ENCODE measurements around the gene FTO.

The FTO gene

DNA sequence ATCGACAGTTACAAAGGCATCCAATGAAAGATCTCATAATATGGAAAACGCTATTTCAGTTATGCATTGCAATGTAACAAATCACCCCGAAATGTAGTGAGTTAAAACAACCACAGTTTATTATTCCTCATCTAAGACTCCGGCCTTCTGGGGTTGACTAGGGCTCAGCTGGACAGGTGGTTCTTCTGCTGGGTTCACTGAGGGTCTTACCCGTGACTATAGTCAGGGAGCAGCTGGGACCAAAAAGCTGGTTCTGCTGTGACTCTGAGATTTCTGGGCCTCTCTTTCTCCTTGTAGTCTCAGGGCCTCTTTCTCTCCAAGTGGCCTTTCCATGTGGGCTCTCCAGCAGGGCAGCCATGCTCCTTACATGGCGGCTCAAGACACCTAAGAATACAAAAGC, 386.6 kb downstream of the FTO start:
- DNase-seq (ENCODE audit: low read depth): no peak

DNA sequence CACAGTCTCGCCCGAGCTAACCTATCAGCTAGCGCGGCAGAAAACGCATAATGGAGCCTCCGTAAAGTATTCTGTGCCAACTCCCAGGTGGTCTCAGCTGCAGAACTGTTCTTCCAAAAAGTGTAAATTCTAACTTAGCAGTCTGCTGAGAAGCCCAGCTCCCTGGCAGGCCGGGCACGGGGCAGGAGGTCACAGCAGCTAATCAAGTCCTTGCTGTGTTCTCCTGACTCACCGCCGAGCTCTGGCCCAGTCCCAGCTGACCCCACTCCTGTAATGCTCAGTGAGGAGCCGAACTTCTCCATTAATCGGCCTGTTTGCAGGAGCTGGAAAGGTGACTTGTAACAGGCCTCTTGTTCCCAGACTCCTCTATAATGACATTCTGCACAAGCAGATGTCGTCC, 389.3 kb downstream of the FTO start:
- no peak for DNase-seq (ENCODE audit: low read depth)

DNA sequence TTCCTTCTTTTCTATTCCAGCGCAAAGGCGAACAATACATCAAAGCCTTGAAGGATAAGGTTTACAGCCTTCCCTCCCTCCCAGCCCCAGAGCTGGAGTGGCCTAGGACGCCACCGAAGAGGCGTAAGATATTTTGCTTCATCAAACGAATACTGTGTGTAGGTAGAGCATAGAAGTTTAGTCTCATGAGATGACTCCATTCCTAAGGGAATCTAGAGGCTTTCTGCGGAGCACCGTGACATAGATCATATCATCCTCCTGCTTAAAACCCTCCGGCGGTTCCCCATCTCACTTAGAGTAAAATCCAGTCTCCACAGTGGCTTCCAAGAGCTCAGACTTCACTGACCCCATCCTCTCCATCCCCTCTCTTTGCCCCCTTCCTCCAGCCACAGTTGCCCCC, 390.7 kb downstream of the FTO start:
- DNase-seq (ENCODE audit: low read depth): no peak

DNA sequence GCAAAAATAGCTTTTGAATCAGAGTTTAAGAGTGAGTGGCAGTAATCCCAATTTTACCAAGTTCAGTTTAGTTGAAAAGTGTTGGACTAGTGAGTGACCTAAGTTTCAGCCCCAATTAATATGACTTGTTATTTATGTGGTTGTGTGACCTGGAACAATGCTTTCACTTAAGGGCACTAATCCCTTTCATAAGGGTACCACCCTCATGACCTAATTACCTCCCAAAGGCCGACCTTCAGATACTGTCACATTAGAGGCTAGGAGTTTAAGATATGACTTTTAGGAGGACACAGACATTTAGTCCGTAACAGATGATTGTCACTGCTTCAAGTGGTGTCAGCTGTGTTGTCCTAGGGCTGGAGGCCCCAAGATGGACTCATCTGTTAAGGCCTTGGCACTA, 392.7 kb downstream of the FTO start:
- DNase-seq (ENCODE audit: low read depth): no peak

DNA sequence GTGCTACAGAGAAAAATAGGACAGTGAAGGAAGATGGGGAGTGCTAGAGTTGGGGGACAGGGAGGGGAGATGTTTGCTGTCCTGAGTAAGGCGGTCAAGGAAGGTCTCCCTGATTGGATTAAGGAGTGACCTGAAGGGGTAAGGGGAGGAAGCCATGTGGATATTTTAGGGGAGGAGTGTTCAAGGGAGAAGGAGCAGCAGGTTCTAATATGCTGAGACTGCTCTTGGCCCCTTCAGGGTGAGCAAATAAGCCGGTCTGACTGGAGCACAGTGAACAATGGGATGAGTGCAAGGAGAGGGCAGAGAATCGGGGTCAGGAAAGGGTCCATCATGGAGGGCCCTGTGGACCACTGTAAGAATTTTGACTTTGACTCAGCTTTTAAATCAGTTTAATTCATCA, 393.8 kb downstream of the FTO start:
- DNase-seq (ENCODE audit: low read depth): no peak

DNA sequence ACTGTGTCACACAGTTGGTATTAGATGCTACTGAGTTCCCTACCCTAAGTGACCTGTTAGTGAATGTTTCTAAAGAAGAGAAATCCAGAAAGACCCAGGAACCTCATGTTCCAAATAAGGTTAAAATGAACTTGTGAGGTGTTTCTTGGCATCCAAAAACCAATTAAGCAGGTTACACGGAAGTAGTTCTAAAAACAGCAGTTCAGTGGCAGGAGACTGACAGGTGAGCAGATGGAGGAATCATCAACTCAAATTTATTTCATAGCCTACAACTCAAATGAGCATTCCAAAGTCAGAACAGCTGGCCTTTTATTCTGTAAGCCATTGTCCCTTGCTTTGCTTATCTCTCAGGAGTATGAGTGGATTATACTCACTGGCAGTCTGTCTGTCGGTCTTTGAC, 394.3 kb downstream of the FTO start:
- no peak for DNase-seq (ENCODE audit: low read depth)

DNA sequence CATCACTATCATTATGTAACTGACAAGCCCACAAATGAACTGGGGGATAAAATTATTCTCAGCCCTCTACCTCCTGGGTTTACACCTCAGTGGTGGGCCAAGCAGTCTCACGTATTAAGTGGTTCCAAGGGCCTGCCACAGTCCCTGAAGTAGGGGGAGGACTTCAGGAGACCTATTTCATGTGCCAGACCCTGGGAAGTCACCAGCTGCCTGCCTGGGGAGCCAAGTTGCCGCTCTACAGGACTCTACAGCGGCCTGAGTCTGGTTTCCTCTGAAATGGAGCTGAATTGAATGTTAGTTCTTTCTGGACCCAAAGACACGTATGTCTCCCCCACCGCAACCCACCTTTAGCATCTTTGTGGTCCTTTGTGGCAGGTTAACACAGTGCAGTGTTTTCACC, 395.7 kb downstream of the FTO start:
- no peak for DNase-seq (ENCODE audit: low read depth)

DNA sequence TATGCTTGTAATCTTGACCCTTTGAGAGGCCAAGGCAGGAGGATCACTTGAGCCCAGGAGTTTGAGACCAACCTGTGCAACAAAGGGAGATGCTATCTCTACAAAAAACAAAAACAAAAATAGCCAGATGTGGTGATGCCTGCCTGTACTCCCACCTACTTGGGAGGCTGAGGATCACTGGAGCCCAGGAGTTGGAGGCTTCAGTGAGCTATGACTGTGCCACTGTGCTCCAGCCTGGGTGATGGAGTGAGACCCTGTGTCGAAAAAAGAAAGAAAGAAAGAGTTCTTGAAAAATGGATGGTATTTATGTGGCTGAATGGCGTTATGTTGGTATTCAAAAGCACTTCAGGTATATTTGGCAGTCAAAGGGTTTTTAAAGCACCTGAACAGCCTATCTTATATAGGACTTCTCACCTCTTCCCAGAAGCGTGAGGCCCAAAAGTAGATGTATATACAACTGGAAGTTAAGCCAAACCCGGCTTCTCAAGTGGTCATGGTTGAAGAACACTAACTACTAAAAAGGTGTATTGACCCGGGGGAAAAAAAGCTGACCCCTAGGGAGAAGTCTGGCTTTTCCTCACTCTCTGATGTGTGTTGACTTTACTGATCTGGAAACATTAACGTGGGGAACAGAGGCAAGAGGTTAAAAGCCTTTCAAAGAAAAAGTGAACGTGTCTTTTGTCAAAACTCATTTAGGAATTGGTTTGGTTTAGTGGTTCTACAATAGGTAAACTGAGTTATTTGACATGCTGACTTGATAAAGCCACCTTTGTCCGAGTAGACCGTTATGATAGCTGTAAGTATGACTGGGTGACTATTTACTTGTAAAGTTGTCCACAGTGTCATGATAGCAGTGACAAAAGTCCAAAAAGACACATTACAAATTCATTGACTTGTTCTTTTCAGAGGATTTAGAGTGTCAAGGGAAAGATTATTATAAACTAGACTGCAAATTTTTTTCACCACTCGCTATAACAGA, 399.2 kb downstream of the FTO start:
- no peak for DNase-seq (ENCODE audit: low read depth)

DNA sequence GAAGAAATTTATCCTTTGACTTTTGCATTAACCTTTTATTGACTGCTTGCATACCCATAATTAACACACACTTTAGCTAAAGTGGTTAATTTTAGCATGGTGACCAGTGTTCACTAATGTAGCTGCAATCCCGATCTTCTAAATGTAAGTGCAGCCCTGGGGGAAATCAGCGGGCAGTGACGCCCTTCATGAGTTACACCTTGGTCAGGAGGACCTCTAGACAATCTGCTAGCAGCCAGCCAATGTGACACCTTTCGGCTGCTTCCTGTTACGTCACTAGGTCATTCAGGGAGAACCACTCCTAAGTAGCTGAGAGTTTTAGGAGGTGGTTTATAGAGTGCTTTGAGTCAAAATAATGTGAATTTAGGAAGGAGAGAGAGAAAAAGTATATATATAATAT, 402.1 kb downstream of the FTO start:
- DNase-seq (ENCODE audit: low read depth): no peak

DNA sequence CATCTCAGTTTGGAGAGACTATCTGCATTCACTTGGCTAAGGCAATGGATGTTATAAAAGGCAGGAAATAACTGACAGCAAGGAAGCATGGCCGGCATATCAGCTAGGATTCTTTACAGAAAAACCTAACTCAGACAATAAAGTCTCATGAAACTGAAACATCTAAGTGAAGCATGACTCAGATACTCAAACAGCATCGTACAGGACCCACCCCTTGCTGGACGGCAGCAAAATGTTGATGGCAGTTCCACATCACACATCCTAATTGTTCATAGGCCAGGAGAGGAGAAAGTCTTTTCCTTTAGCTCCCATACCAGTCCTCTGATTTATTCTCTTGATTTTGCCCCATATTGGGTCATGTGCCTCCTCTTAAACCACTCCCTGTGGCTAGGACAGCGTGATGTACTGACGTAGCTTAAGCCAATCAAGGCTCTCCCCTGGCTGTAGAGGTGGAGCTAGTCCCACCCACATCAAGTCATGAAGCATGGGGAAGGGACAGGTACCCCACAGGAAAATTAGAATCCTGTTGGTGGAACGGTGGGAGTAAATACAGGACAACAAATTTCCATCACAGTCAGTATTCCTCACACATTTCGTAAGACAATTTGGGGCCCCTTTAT, 403.7 kb downstream of the FTO start:
- no peak for DNase-seq (ENCODE audit: low read depth)

DNA sequence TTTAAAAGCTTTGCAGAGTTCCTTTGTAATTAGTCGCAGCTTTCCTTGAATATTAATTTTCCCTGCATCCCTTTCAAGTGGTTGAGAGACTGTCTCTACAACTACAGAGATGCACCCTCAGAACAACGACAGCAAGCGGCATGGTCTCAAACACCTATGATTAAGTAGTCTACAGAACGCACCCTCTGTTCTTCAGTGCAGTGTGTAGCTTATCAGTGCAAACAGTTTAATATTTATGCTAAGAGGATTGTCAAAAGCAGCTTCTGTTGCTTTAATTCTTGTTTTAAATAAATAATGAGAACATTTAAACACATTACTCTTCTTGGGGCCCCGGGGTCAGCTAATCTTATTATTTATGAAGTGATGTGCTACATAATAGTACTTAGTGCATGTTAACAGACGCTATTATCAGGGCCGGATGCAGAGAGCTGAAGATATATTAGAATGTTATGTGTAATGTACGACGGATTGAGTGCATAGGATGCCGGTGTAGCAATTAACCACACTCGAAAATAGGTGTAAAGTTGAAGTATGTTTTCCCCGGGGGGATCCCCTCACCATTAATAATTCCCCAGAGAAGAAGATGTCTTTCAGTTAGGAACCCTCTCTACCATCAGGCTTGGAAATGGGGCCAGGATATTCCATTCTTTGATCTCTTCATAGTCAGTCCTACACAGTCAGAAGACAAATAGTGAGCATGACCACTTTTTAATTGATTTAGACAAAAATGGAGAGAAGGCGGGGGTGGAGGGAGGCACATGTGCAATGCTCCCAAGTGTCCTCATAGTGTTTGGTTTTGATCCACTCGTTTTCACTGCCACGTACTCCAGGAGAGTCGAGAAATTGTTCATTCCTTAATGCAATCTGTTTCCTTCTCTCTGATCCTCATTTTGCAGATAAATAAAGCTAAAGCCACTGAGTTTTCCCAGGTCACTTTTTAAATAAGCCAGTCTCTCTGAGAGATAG, 406.3 kb downstream of the FTO start:
- no peak for DNase-seq (ENCODE audit: low read depth)

DNA sequence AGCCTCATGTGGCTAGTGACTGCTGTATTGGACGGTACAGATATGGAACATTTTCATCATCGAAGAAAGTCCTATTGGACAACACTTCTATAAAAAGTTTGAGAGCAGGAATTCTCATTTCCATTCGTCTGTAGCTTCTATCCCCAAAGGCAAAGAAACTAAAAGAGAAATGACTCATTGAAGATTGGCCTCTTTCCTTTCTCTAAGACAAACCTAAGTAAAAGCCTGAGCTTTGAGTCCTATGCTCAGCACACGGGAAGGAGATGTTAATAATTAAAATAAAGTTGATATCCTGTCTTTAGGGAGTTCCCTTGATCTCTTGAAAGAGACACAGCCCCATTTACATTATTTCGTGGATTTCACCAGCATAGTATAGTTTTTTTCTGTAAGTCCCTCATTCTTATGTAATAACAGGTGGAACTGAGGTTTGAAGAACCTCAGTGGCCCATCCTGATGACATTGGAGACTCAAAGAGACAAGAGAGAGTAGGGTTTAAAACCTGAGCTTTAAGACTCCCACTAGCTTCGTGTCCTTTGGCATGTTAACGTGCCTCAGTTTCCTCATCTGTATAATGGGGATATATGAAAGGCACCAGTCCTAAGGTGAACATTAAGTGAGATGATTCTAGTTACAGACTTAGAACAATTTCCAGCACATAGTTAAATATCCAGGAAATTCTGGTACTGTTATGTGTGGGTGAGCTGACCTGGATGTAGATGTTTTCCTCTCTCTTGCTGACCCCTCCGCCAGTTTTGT, 408.7 kb downstream of the FTO start:
- DNase-seq (ENCODE audit: low read depth): no peak

DNA sequence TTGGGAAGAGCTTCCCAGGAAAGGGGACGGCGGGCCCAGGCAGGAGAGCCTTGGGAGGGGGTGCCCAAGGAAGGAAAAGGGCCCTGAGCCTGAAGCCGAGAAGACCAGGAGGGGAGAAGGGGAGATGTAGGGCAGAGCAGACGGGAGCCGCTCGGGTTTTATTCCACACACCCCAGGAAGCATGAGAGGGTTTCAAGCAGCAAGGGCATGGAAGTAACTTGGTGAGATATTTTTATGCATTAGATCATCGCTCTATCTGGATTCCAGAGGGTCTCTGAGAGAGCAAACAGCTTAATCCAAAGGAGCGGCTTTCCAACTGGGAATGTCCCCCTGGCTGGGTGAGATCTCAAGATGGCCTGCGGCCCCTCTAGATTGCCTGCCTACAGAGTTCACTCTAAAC, 411.6 kb downstream of the FTO start:
- DNase-seq (ENCODE audit: low read depth): no peak

DNA sequence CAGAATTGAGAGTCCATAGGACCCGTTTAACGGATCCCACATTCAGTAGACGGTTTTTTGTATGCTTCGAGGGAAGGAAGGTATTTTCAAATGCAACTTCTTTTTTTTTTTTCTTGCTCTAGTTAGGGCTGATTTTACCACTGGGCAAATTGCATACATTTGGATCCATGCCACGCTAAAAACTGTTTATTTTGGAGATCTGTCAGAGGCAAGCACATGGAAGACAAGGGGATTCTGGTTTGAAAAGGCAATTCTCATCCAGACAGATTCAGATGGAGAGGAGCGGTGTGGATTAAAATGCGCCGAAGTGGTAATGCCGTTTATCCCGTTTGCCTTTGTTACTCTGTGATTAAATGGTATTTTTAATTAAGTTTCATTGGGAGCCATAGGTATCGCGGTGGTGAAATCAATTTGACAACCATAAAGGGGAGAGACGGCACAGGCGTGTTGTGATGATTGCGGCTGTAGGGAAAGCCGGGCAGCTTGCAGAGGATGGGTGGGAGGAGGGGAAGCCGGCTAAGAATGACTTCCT, 412.2 kb downstream of the FTO start:
- no peak for DNase-seq (ENCODE audit: low read depth)

DNA sequence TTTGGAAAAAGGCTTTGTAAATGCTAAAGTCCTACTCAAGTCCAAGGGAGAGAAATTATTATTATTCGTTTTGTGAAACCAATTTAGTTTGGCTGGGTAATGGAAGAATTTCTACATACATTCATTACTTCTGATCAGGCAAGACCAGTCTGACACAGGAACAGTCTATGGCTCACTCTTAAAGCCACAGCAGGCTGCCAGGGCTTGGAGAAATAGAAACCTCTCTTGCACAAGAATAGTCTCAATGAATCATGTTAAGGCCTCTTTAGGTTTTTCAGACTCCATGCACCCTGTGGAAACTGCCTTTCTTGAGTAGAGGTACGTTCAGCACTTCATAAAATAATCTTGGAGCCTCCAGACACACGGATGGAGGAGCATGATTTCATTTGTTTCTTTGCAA, 414.9 kb downstream of the FTO start:
- DNase-seq (ENCODE audit: low read depth): no peak

DNA sequence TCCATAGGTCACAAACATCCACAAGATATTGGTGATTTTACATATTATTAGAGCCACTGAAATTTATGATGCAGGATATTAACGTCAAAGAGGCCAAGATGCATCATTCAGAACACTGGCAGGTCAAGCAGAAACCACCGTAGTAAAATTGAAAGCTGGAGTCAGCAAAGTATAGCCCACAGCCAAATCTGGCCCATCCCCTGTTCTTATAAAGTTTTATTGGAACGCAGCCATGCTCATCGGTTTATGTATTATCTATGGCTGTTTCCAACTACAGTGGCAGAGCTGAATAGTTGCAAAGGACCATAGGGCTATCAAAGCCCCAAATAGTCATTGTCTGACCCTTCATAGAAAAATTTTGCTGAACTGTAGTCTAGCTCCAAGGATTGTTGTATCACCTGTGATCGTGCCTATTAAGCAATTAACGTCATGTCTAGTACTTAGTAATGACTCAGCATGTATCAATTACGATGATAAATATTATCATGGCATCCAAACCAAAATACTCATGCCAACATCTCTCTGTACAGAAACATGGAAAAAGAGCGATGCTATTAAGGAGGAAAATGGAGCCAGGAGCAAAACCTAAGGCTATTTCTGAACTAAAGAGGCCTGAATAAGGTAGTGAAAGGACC, 417.0 kb downstream of the FTO start:
- DNase-seq (ENCODE audit: low read depth): no peak

DNA sequence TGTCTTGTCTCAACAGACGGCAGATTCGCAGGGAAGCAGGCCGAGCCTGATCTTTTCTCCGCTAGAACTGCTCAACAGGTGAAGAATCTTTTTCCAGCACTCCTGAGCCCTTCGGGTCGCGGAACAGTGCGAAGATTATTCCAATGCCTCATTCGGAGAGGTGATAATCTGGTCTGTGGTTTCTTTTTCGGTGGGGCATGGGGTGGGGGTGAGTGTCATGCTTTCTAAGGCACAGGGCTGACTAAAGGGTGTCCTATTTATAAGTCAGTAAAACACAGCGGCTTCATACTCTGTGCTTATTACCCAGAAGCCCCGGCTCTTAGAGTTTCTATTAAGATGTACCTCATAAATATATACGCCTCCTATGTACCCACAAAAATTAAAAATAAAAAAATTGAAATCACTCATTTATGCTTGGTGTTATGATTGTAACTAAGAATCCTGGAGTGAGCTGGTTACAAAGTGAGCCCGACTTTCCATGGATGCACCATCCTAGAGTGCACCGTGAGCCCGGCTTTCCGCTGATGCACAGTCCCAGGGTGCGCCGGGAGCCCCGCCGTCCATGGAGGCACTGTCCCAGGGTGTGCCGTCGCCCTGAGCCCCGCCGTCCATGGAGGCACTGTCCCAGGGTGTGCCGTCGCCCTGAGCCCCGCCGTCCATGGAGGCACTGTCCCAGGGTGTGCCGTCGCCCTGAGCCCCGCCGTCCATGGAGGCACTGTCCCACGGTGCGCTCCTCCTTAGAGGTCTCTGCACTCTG, 417.8 kb downstream of the FTO start:
- no peak for DNase-seq (ENCODE audit: low read depth)

DNA sequence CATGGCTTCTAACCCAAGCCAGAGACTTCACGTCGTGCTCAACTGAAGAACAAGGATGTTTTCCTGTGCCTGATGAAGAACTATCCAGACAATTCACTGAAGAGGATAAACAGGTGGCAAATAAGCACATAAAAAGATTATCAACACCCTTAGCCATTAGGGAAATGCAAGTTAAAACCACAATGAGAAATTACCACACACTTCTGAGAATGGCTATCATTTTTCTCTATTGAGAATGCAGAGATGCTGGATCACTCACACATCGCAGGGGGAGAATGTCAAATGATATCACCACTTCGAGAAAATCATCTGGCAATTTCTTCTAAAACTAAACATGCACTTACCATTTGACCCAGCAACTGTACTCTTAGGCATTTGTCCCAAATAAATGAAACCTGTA, 419.8 kb downstream of the FTO start:
- no peak for DNase-seq (ENCODE audit: low read depth)

DNA sequence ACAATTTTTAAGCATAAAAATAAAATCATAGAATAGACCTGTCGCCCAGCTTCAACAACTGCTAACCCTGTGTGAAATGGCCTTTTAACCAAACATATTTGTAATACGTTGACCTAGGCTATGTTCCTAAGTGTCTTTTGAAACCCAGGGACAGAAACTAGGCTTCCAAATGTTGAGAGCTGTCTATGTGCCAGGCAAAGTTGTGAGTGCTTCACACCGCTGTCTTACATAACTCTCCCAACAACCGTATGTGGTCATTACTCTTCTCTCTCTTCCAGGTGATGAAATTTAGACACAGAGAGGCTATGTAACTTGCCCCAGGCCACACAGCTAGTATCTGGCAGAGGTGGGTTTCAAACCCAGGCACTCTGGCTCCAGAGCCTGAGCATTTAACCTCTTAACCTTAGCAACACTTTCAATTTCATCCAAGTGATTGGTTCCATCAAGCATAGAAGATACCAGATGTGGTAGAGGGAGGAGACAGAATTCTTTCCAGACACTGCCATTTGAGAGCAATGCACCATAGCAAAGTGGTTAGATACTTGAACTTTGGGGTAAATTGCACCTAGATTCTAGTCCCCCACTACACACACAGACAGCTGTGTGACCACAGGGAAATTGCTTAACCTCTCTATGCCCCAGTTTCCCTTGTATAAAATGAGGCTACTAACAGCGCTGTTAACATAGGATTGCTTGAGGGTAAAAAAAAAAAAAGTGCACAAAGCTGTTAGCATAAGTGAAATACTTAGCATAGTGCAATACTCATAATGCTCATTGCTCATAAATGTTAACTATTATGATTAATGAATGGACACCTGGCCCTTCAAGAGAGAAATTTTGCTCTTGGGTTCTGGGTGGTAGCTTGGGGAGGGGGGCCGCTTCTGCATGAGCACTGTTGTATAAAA, 422.0 kb downstream of the FTO start:
- no peak for DNase-seq (ENCODE audit: low read depth)
